ENCODE measurements around the gene TXNL4A.

DNA sequence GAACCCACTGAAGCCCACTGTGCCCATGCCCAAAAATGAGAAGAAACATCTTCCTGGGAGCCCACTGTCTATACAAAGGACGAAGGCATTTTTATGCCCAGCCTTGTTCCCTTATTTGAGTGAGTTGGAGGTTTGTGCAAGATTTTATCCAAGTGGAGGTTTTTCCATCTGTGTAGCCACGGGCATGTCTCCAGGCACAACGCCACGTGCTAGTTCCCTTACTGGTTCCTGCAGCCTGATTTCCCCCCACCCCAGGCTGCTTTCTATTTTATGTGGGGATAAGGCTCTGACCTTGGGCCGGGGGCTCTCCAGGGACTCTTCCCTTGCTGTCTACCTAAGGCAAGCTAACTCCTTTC is 22.2 kb upstream of the TXNL4A start:
- TF ChIP-seq, protein P1, sequence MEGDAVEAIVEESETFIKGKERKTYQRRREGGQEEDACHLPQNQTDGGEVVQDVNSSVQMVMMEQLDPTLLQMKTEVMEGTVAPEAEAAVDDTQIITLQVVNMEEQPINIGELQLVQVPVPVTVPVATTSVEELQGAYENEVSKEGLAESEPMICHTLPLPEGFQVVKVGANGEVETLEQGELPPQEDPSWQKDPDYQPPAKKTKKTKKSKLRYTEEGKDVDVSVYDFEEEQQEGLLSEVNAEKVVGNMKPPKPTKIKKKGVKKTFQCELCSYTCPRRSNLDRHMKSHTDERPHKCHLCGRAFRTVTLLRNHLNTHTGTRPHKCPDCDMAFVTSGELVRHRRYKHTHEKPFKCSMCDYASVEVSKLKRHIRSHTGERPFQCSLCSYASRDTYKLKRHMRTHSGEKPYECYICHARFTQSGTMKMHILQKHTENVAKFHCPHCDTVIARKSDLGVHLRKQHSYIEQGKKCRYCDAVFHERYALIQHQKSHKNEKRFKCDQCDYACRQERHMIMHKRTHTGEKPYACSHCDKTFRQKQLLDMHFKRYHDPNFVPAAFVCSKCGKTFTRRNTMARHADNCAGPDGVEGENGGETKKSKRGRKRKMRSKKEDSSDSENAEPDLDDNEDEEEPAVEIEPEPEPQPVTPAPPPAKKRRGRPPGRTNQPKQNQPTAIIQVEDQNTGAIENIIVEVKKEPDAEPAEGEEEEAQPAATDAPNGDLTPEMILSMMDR (IDR thresholded peaks at IDR 0.05; ENCODE audit: poor library complexity): no peak
- TF ChIP-seq EZH2 (IDR thresholded peaks at IDR 0.05; ENCODE audit: borderline replicate concordance): no peak
- TF ChIP-seq EZH2phosphoT487 (IDR thresholded peaks at IDR 0.05; ENCODE audit: low read depth, severe bottlenecking, unreplicated experiment): no peak

Data from hepatocyte (in vitro differentiated cells).